Measurements from ENCODE around the gene PHF24.

PHF24 gene

GRCh38 chr9:34984049-34984448 lies 26.0 kb downstream of the PHF24 start:
- DNase-seq, result no peak

GRCh38 chr9:34985311-34985899 lies 27.3 kb downstream of the PHF24 start:
- DNase-seq, result no peak

GRCh38 chr9:34986540-34987047 lies 28.5 kb downstream of the PHF24 start:
- DNase-seq, result no peak

GRCh38 chr9:34987160-34987901 lies 29.2 kb downstream of the PHF24 start:
- no peak for DNase-seq

- DNase-seq, result no peak
Measured at GRCh38 chr9:34988218-34989002, 30.3 kb downstream of the PHF24 start.

GRCh38 chr9:34989003-34989945 lies 31.2 kb downstream of the PHF24 start, which contains the start of gene DNAJB5:
TSS of gene DNAJB5 (plus strand) at chr9:34989745. CDS start at chr9:34990631, 886 bp downstream.
- peak; percentile 97 for DNase-seq

- DNase-seq, result no peak
Measured at GRCh38 chr9:34989946-34990635, 32.0 kb downstream of the PHF24 start.

- no peak for DNase-seq
Measured at GRCh38 chr9:34990908-34991606, 33.0 kb downstream of the PHF24 start.

GRCh38 chr9:34991607-34992375 lies 33.7 kb downstream of the PHF24 start:
- DNase-seq, result no peak

GRCh38 chr9:34992376-34992951 lies 34.4 kb downstream of the PHF24 start:
- DNase-seq, result no peak

- no peak for DNase-seq
Measured at GRCh38 chr9:34993502-34994259, 35.6 kb downstream of the PHF24 start.

- no peak for DNase-seq
Measured at GRCh38 chr9:34994260-34994899, 36.3 kb downstream of the PHF24 start.

GRCh38 chr9:34994900-34995669 lies 37.0 kb downstream of the PHF24 start:
- DNase-seq, result no peak

GRCh38 chr9:34995670-34996060 lies 37.6 kb downstream of the PHF24 start:
- DNase-seq, result no peak

- no peak for DNase-seq
Measured at GRCh38 chr9:34996181-34996904, 38.3 kb downstream of the PHF24 start.

GRCh38 chr9:34996905-34997279 lies 38.8 kb downstream of the PHF24 start:
- no peak for DNase-seq

- no peak for DNase-seq
Measured at GRCh38 chr9:34997379-34997781, 39.3 kb downstream of the PHF24 start.

All from NCI-H1436 treated with DMSO at 0.1 percent for 48 hours (cell line).